ENCODE measurements around the gene OS9. TPM values are rescaled to one million over a fixed set of nuclear protein-coding genes. Genes with fewer than 3 reads are reported as not detected.
"Not testable (repeated sequence)": the region's sequence is repeated elsewhere in the genome, so short reads cannot be mapped to it uniquely, and the experiment has no call there.

Gene OS9
- total RNA-seq, 6 donors from 2014 or later, result 171 to 305 (median 278) TPM

DNA sequence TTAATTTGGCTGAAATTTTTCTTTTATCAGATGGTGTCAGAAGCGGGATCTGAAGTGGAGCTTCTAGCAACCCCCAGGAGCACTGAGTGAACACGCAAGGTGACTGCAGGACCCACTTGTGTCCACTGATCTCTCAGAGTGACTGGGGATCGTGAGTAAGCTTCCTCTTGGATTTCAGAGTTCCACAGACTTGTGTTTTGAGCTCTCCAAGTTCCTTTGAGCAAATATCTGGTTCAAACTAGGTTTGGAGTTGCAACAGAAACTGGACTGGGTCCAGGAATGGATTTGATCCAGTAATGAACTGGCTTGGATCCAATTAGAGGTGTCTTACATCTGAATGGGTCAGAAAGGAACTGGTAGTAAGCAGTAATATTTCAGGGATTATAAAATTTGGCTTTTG, 36.2 kb upstream of the OS9 start:
- Histone ChIP-seq H3K36me3 (no peaks in the 10 kb centered on the region), H3K9me3 (no peaks in the 10 kb centered on the region), H3K4me1 (peaks cover 0 to 12% (median 2%) of the 10 kb centered on the region in 4 donors), H3K27ac (no peak overlapping the region), H3K4me3 (no peak overlapping the region), H3K27me3 (no peaks in the 10 kb centered on the region)
- no peak for TF ChIP-seq POLR2AphosphoS5 (IDR thresholded peaks at IDR 0.05)
- no peak for TF ChIP-seq POLR2A (IDR thresholded peaks at IDR 0.05)
- TF ChIP-seq, protein P1, sequence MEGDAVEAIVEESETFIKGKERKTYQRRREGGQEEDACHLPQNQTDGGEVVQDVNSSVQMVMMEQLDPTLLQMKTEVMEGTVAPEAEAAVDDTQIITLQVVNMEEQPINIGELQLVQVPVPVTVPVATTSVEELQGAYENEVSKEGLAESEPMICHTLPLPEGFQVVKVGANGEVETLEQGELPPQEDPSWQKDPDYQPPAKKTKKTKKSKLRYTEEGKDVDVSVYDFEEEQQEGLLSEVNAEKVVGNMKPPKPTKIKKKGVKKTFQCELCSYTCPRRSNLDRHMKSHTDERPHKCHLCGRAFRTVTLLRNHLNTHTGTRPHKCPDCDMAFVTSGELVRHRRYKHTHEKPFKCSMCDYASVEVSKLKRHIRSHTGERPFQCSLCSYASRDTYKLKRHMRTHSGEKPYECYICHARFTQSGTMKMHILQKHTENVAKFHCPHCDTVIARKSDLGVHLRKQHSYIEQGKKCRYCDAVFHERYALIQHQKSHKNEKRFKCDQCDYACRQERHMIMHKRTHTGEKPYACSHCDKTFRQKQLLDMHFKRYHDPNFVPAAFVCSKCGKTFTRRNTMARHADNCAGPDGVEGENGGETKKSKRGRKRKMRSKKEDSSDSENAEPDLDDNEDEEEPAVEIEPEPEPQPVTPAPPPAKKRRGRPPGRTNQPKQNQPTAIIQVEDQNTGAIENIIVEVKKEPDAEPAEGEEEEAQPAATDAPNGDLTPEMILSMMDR (IDR thresholded peaks at IDR 0.05), result no peak
- no peak for TF ChIP-seq EP300 (IDR thresholded peaks at IDR 0.05)
- ATAC-seq (ENCODE audit: low FRiP score in 2 of 2) (peak in 1 of 2 donors; percentile 43), DNase-seq (peak in 1 of 2 donors; percentile 55)
- 36 to 49% methylated on average over 3 of the region's 3 CpGs for WGBS, 2 donors

DNA sequence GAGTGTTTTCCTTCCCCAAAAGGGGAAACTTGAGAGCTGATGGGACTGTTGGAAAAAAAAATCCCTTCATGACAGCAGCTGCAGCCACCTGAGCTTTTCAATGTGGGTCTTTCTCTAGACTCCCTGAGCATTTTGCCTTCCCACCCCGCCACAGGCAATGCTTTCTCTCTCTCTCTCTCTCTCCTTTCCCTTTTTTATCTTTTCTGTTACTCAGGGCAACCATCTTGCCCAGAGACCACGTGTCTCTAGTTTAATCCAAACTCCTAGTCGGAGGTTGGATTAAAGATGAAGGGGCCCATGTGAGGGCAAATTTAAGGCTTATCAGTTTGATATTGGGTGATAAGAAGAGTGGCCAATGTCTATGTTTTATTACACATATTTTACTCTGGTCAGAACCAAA, 35.0 kb upstream of the OS9 start:
- no peak overlapping the region for H3K27ac ChIP-seq
- H3K4me3 ChIP-seq, result no peak overlapping the region
- H3K36me3 ChIP-seq, result no peaks in the 10 kb centered on the region
- peaks cover 0 to 12% (median 2%) of the 10 kb centered on the region in 4 donors for H3K4me1 ChIP-seq
- whole genome bisulfite sequencing, 2 donors, result 59 to 62% methylated on average over 3 of the region's 3 CpGs
- TF ChIP-seq EP300 (IDR thresholded peaks at IDR 0.05) (no peak), POLR2AphosphoS5 (IDR thresholded peaks at IDR 0.05) (no peak), POLR2A (IDR thresholded peaks at IDR 0.05) (no peak)
- TF ChIP-seq, protein P1 (IDR thresholded peaks at IDR 0.05), result no peak
- ATAC-seq (ENCODE audit: low FRiP score in 2 of 2) (no peak), DNase-seq (no peak)
- H3K27me3 ChIP-seq, result no peaks in the 10 kb centered on the region
- no peaks in the 10 kb centered on the region for H3K9me3 ChIP-seq

DNA sequence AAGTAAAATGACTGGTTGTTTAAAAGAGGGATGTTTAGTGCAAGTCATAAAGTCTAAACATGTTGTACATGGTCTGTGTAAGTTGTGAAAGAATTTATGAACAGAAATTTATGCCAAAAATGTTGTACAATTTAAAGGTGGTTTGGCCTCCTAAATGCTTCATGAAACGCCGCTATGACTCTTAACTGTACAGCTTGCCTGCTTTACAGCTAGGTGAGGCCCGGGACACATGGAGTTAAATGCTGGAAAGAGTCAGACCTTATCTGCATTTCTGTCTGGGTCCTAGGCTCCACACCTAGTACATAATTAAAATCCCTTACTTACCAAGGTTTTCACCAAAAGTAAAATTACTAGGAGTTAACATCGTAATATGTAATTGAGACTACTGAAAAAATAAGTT, 32.6 kb upstream of the OS9 start:
- DNase-seq (no peak), ATAC-seq (ENCODE audit: low FRiP score in 2 of 2) (no peak)
- Histone ChIP-seq H3K9me3 (no peaks in the 10 kb centered on the region), H3K27ac (no peak overlapping the region), H3K4me3 (no peak overlapping the region), H3K27me3 (no peaks in the 10 kb centered on the region), H3K36me3 (no peaks in the 10 kb centered on the region), H3K4me1 (peaks cover 0 to 12% (median 2%) of the 10 kb centered on the region in 4 donors)
- TF ChIP-seq, protein P1 (IDR thresholded peaks at IDR 0.05), result no peak
- TF ChIP-seq POLR2A (IDR thresholded peaks at IDR 0.05) (no peak), EP300 (IDR thresholded peaks at IDR 0.05) (no peak), POLR2AphosphoS5 (IDR thresholded peaks at IDR 0.05) (no peak)
- WGBS, 2 donors, result 87 to 89% methylated on average over 4 of the region's 4 CpGs

DNA sequence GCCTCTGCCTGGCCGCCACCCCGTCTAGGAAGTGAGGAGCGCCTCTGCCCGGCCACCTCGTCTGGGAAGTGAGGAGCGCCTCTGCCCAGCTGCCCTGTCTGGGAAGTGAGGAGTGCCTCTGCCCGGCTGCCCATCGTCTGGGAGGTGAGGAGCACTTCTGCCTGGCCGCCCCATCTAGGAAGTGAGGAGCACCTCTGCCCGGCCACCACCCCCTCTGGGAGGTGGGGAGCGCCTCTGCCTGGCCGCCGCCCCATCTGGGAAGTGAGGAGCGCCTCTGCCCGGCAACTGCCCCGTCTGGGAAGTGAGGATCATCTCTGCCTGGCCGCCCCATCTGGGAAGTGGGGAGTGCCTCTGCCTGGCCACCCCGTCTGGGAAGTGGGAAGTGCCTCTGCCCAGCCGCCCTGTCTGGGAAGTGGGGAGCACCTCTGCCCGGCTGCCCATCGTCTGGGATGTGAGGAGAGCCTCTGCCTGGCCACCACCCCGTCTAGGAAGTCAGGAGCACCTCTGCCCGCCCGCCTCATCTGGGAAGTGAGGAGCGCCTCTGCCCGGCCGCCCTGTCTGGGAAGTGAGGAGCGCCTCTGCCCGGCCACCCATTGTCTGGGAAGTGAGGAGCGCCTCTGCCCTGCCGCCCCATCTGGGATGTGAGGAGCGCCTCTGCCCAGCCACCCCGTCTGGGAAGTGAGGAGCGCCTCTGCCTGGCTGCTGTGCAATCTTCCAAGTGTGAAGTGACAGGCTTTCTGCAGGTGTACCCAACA, 28.7 kb upstream of the OS9 start:
- not testable (repeated sequence) for ATAC-seq (ENCODE audit: low FRiP score in 2 of 2); H3K27ac ChIP-seq; H3K27me3 ChIP-seq; H3K36me3 ChIP-seq; H3K4me1 ChIP-seq; H3K4me3 ChIP-seq; H3K9me3 ChIP-seq
- WGBS, 2 donors, result 82 to 84% methylated on average over 25 to 34 of the region's 34 CpGs
- DNase-seq, result peak in 1 of 2 donors; percentile 78

DNA sequence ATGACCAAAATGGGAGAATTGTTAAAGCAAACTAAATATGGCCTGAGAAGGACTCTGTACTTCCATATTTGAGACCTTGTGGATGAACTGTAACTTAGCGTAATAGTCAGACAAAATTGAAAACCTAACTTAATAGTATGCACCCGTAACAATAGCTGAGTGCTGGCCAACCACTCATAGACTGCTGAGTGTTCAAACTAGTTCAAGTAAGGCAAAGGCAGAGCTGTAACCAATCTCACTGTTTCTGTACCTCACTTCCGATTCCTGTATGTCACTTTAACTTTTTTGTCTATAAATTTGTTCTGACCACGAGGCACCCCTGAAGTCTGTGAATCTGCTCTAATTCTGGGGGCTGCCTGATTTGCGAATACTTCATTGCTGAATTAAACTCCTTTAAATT, 27.0 kb upstream of the OS9 start:
- no peaks in the 10 kb centered on the region for H3K27me3 ChIP-seq
- 74 to 78% methylated on average over 5 of the region's 5 CpGs for WGBS, 2 donors
- ATAC-seq (ENCODE audit: low FRiP score in 2 of 2) (no peak), DNase-seq (no peak)
- H3K4me3 ChIP-seq, result no peak overlapping the region
- H3K4me1 ChIP-seq, result no peaks in the 10 kb centered on the region
- TF ChIP-seq POLR2AphosphoS5 (IDR thresholded peaks at IDR 0.05) (no peak), POLR2A (IDR thresholded peaks at IDR 0.05) (no peak), EP300 (IDR thresholded peaks at IDR 0.05) (no peak)
- TF ChIP-seq, protein P1 (IDR thresholded peaks at IDR 0.05), result no peak
- no peak overlapping the region for H3K27ac ChIP-seq
- H3K36me3 ChIP-seq, result no peaks in the 10 kb centered on the region
- H3K9me3 ChIP-seq, result no peaks in the 10 kb centered on the region

DNA sequence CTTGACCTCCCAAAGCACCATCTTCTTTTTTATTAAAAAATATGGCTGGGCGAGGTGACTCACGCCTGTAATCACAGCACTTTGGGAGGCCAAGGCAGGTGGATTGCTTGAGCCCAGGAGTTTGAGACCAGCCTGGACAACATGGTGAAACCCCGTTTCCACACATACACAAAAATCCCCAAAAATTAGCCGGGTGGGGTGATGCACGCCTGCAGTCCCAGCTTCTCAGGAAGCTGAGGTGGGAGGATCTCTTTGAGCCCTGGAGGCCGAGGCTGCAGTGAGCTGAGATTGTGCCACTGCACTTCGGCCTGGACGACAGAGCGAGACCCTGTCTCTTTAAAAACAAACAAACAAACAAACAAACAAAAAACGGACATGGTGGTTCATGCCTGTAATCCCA, 24.2 kb upstream of the OS9 start:
- not testable (repeated sequence) for H3K4me3 ChIP-seq; H3K4me1 ChIP-seq; ATAC-seq (ENCODE audit: low FRiP score in 2 of 2); H3K27ac ChIP-seq; H3K9me3 ChIP-seq; H3K36me3 ChIP-seq; H3K27me3 ChIP-seq; DNase-seq
- WGBS, 2 donors, result 81 to 93% methylated on average over 10 of the region's 10 CpGs

DNA sequence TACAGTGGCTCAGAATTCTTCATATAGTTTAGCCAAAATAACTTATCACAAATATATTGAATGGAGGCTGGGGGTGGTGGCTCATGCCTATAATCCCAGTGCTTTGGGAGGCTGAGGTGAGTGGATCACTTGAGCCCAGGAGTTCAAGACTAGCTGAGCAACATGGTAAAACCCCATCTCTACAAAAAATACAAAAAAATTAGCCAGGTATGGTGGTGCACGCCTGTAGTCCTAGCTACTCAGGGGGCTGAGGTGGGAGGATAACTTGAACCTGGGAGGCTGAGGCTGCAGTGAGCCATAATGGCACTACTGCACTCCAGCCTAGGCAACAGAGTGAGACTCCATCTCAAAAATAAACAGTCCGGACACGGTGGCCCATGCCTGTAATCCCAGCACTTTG, 22.1 kb upstream of the OS9 start:
- H3K4me3 ChIP-seq; H3K27ac ChIP-seq; H3K27me3 ChIP-seq; H3K4me1 ChIP-seq; DNase-seq; ATAC-seq (ENCODE audit: low FRiP score in 2 of 2); H3K9me3 ChIP-seq; H3K36me3 ChIP-seq: not testable (repeated sequence)
- 76 to 91% methylated on average over 3 of the region's 3 CpGs for WGBS, 2 donors
